K562 (cell line): ENCODE results near the gene EPDR1.

Experiments
- CHD4 ChIP-seq: fragments of 200-600 bp; sonication (generic); IDR thresholded peaks from 3 replicates; pipeline ENCODE4 v1.6.1; 2012; ENCODE audit warnings: low read depth, mild to moderate bottlenecking, mixed read lengths, low read length, inconsistent platforms; ENCODE audit not compliant: insufficient read depth, insufficient replicate concordance, poor library complexity, severe bottlenecking
- FUS ChIP-seq: fragments of 200-400 bp; formaldehyde crosslinking; optimal IDR thresholded peaks from 2 replicates; pipeline ENCODE3; 2017; ENCODE audit warnings: low read depth, low read length
- TGIF2 ChIP-seq: sonication (generic); formaldehyde crosslinking; IDR thresholded peaks from 2 replicates; pipeline ENCODE4 v1.8.1; 2022; ENCODE audit warnings: mild to moderate bottlenecking, missing genetic modification reagents, moderate library complexity

DNA sequence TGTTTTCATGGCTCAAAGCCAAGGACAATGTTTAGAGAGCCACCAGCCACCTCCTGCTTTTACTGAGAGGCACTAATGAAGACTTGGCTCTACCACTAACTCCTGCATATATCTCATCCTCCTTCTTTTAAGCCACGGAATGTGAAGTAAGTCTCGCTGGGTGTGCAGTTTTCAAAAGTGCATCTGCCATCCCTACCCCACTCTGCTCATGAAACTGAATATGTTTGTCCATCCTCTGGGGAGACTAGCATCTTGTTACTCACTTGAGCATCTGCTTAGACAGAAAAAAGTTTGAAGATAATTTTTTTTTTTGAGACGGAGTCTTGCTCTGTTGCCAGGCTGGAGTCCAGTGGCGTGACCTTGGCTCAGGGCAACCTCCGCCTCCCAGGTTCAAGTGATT is 40.8 kb downstream of the EPDR1 start:
- no peak for TF ChIP-seq CHD4
- TF ChIP-seq FUS = no peak
- TF ChIP-seq TGIF2 (CRISPR knock-in tag) = no peak
